Mesendoderm (in vitro differentiated cells): ENCODE data around the gene C12orf54.
"Not testable (repeated sequence)": the region's sequence is repeated elsewhere in the genome, so short reads cannot be mapped to it uniquely, and the experiment has no call there.

Experiments
- DNase-seq: peaks from one replicate; pipeline ENCODE4 v3.0.0; 2013
- H2AK5ac ChIP-seq: 2 replicates; pipeline ENCODE4 v1.6.1; 2013; ENCODE audit warnings: low read length, inconsistent platforms
- H2BK120ac ChIP-seq: 2 replicates; pipeline ENCODE4 v1.6.1; 2013; ENCODE audit warnings: low read depth, mild to moderate bottlenecking, low read length, moderate library complexity, mixed read lengths
- H2BK15ac ChIP-seq: replicated peaks from 2 replicates; pipeline ENCODE4 v1.6.1; 2013; ENCODE audit warnings: low read depth, mild to moderate bottlenecking, moderate library complexity
- H2BK5ac ChIP-seq: 2 replicates; pipeline ENCODE4 v1.6.1; 2013; ENCODE audit warnings: low read length, inconsistent platforms
- H3K18ac ChIP-seq: 2 replicates; pipeline ENCODE4 v1.6.1; 2013; ENCODE audit warnings: mild to moderate bottlenecking, low read length, mixed read lengths
- H3K23ac ChIP-seq: one replicate; pipeline ENCODE4 v1.6.1; 2013; ENCODE audit warnings: low read length
- H3K27ac ChIP-seq: 2 replicates; pipeline ENCODE4 v1.5.1; 2013; ENCODE audit warnings: low read depth, mild to moderate bottlenecking, inconsistent platforms, low read length, moderate library complexity
- H3K27me3 ChIP-seq: 2 replicates; pipeline ENCODE4 v1.6.1; 2013; ENCODE audit warnings: low read length, control low read depth, mild to moderate bottlenecking, inconsistent platforms; ENCODE audit not compliant: insufficient read depth, poor library complexity
- H3K36me3 ChIP-seq: 2 replicates; pipeline ENCODE4 v1.6.1; 2013; ENCODE audit warnings: low read length, inconsistent platforms; ENCODE audit not compliant: control insufficient read depth, insufficient read depth
- H3K4ac ChIP-seq: one replicate; pipeline ENCODE4 v1.6.1; 2013; ENCODE audit warnings: low read depth, mild to moderate bottlenecking, low read length, moderate library complexity
- H3K4me1 ChIP-seq: 2 replicates; pipeline ENCODE4 v1.6.1; 2013; ENCODE audit warnings: low read depth, low read length, inconsistent platforms; ENCODE audit not compliant: control insufficient read depth
- H3K4me2 ChIP-seq: 2 replicates; pipeline ENCODE4 v1.6.1; 2013; ENCODE audit warnings: low read length
- H3K4me3 ChIP-seq: 2 replicates; pipeline ENCODE4 v1.5.1; 2013; ENCODE audit warnings: mild to moderate bottlenecking, low read length
- H3K56ac ChIP-seq: one replicate; pipeline ENCODE4 v1.6.1; 2013; ENCODE audit warnings: low read length
- H3K79me1 ChIP-seq: 2 replicates; pipeline ENCODE4 v1.6.1; 2013; ENCODE audit warnings: low read length, inconsistent platforms
- H3K79me2 ChIP-seq: 2 replicates; pipeline ENCODE4 v1.6.1; 2013; ENCODE audit warnings: mild to moderate bottlenecking, low read length; ENCODE audit not compliant: control insufficient read depth, insufficient read depth
- H3K9ac ChIP-seq: 2 replicates; pipeline ENCODE4 v1.6.1; 2013; ENCODE audit warnings: low read length, inconsistent platforms
- H4K5ac ChIP-seq: one replicate; pipeline ENCODE4 v1.6.1; 2013; ENCODE audit warnings: low read length
- H4K8ac ChIP-seq: one replicate; pipeline ENCODE4 v1.6.1; 2013; ENCODE audit warnings: low read depth, mild to moderate bottlenecking, control low read depth, low read length, moderate library complexity
- WGBS: extraction: QIAGEN DNeasy Blood & Tissue Kit; methylation state at CpG from one replicate; pipeline ENCODE4 v1.1.7; 2013; ENCODE audit warnings: low lambda C conversion rate, missing lambda C conversion rate; ENCODE audit not compliant: insufficient coverage; ENCODE audit errors: extremely low coverage; 5-methylcytosine and 5-hydroxymethylcytosine counted together

C12orf54 gene

GRCh38 chr12:48508987-48509386, 26.7 kb downstream of the C12orf54 start:
- no peak overlapping the region for H2BK15ac ChIP-seq
- no peak overlapping the region for H4K8ac ChIP-seq
- no peak overlapping the region for H3K23ac ChIP-seq
- no CpG with 5 or more reads among the region's 2 CpGs for whole genome bisulfite sequencing
- H2BK5ac ChIP-seq, result no peak overlapping the region
- H3K36me3 ChIP-seq, result no peaks in the 10 kb centered on the region
- no peak overlapping the region for H3K4ac ChIP-seq
- H2BK120ac ChIP-seq, result no peak overlapping the region
- H3K9ac ChIP-seq, result no peak overlapping the region
- H3K18ac ChIP-seq, result no peak overlapping the region
- H2AK5ac ChIP-seq, result no peak overlapping the region
- no peaks in the 10 kb centered on the region for H3K4me1 ChIP-seq
- H3K27ac ChIP-seq, result no peak overlapping the region
- H3K79me1 ChIP-seq, result no peaks in the 10 kb centered on the region
- no peak for DNase-seq
- no peak overlapping the region for H4K5ac ChIP-seq
- no peak overlapping the region for H3K4me3 ChIP-seq
- no peaks in the 10 kb centered on the region for H3K27me3 ChIP-seq
- no peak overlapping the region for H3K4me2 ChIP-seq
- H3K56ac ChIP-seq, result no peak overlapping the region
- no peaks in the 10 kb centered on the region for H3K79me2 ChIP-seq

DNA sequence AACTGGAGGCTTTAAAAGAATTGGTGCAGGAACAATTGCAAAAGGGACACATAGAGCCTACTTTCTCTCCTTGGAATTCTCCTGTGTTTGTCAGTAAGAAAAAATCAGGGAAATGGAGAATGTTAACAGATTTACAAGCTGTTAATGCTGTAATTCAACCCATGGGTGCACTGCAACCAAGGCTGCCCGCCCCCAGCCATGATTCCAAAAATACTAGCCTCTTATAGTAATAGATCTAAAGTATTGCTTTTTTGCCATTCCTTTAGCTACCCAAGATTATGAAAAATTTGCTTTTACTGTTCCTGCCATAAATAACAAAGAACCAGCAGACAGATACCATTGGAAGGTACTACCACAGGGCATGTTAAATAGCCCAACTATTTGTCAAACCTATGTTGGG, 27.8 kb downstream of the C12orf54 start:
- no peaks in the 10 kb centered on the region for H3K36me3 ChIP-seq
- H4K5ac ChIP-seq, result no peak overlapping the region
- no peak overlapping the region for H3K23ac ChIP-seq
- no peak overlapping the region for H3K56ac ChIP-seq
- no peak overlapping the region for H2BK15ac ChIP-seq
- H3K4me1 ChIP-seq, result no peaks in the 10 kb centered on the region
- no peak for DNase-seq
- no peak overlapping the region for H3K9ac ChIP-seq
- no peak overlapping the region for H2BK5ac ChIP-seq
- no peak overlapping the region for H3K4ac ChIP-seq
- no peaks in the 10 kb centered on the region for H3K79me1 ChIP-seq
- no peaks in the 10 kb centered on the region for H3K79me2 ChIP-seq
- no peak overlapping the region for H2AK5ac ChIP-seq
- H2BK120ac ChIP-seq, result no peak overlapping the region
- H4K8ac ChIP-seq, result no peak overlapping the region
- H3K4me2 ChIP-seq, result no peak overlapping the region
- no peak overlapping the region for H3K27ac ChIP-seq
- no CpG with 5 or more reads among the region's 1 CpG for WGBS
- no peak overlapping the region for H3K4me3 ChIP-seq
- H3K18ac ChIP-seq, result no peak overlapping the region
- H3K27me3 ChIP-seq, result no peaks in the 10 kb centered on the region

- Histone ChIP-seq H3K27me3 (no peaks in the 10 kb centered on the region), H3K4ac (no peak overlapping the region), H3K27ac (no peak overlapping the region), H2AK5ac (no peak overlapping the region), H4K5ac (no peak overlapping the region), H3K79me1 (no peaks in the 10 kb centered on the region), H3K36me3 (no peaks in the 10 kb centered on the region), H2BK5ac (no peak overlapping the region), H3K18ac (no peak overlapping the region), H3K4me3 (no peak overlapping the region), H3K79me2 (no peaks in the 10 kb centered on the region), H3K4me2 (no peak overlapping the region), H3K23ac (no peak overlapping the region), H3K9ac (no peak overlapping the region), H2BK15ac (no peak overlapping the region), H2BK120ac (no peak overlapping the region), H3K4me1 (no peaks in the 10 kb centered on the region), H4K8ac (no peak overlapping the region), H3K56ac (no peak overlapping the region)
- no peak for DNase-seq
- no CpG with 5 or more reads among the region's 2 CpGs for WGBS
Measured at GRCh38 chr12:48512855-48513254, 30.6 kb downstream of the C12orf54 start.

DNA sequence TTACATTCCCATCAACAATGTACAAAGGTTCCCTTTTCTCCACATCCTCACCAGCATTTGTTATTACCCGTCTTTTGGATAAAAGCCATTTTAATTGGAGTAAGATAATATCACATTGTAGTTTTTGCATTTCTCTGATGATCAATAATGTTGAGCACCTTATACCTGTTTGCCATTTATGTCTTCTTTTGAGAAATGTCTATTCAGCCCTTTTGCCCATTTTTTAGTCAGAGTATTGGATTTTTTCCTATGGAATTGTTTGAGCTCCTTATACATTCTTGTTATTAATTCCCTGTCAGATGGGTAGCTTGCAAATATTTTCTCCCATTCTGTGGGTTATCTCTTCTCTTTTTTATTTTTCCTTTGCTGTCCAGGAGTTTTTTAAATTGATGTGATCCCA, 32.4 kb downstream of the C12orf54 start:
- H3K27me3 ChIP-seq, result no peaks in the 10 kb centered on the region
- no peak overlapping the region for H3K23ac ChIP-seq
- H4K8ac ChIP-seq, result no peak overlapping the region
- no peak overlapping the region for H2BK5ac ChIP-seq
- no peak overlapping the region for H3K4me2 ChIP-seq
- no peaks in the 10 kb centered on the region for H3K79me1 ChIP-seq
- no peak overlapping the region for H3K18ac ChIP-seq
- H3K4me3 ChIP-seq, result no peak overlapping the region
- H3K9ac ChIP-seq, result no peak overlapping the region
- H4K5ac ChIP-seq, result no peak overlapping the region
- no peaks in the 10 kb centered on the region for H3K36me3 ChIP-seq
- no peaks in the 10 kb centered on the region for H3K79me2 ChIP-seq
- no CpG with 5 or more reads among the region's 1 CpG for WGBS
- no peak overlapping the region for H3K27ac ChIP-seq
- H2AK5ac ChIP-seq, result no peak overlapping the region
- no peak overlapping the region for H3K56ac ChIP-seq
- H2BK15ac ChIP-seq, result no peak overlapping the region
- H3K4ac ChIP-seq, result no peak overlapping the region
- DNase-seq, result no peak
- H2BK120ac ChIP-seq, result no peak overlapping the region
- no peaks in the 10 kb centered on the region for H3K4me1 ChIP-seq

GRCh38 chr12:48520381-48520780, 38.1 kb downstream of the C12orf54 start:
- H3K18ac ChIP-seq, H2BK15ac ChIP-seq, H3K27ac ChIP-seq, H3K27me3 ChIP-seq, H3K4me1 ChIP-seq, H3K56ac ChIP-seq, H3K4me2 ChIP-seq, H3K23ac ChIP-seq, H2BK120ac ChIP-seq, H3K79me1 ChIP-seq, H3K9ac ChIP-seq, H4K5ac ChIP-seq, H3K36me3 ChIP-seq, DNase-seq, H2BK5ac ChIP-seq, H3K4ac ChIP-seq, H2AK5ac ChIP-seq, H3K79me2 ChIP-seq, H4K8ac ChIP-seq, H3K4me3 ChIP-seq: not testable (repeated sequence)
- no CpG with 5 or more reads among the region's 24 CpGs for WGBS

- Histone ChIP-seq H2AK5ac (no peak within 1 kb of the TSS), H3K79me2 (no peaks in the 10 kb centered on the region), H3K23ac (no peak within 1 kb of the TSS), H3K4me3 (no peak within 1 kb of the TSS), H3K18ac (no peak within 1 kb of the TSS), H3K36me3 (no peaks in the 10 kb centered on the region), H3K4me2 (no peak within 1 kb of the TSS), H4K8ac (no peak within 1 kb of the TSS), H3K79me1 (no peaks in the 10 kb centered on the region), H3K27ac (no peak within 1 kb of the TSS), H2BK15ac (no peak within 1 kb of the TSS), H2BK120ac (no peak within 1 kb of the TSS), H2BK5ac (no peak within 1 kb of the TSS), H3K4me1 (no peaks in the 10 kb centered on the region), H4K5ac (no peak within 1 kb of the TSS), H3K56ac (no peak within 1 kb of the TSS), H3K9ac (no peak within 1 kb of the TSS), H3K4ac (no peak within 1 kb of the TSS), H3K27me3 (no peaks in the 10 kb centered on the region)
- WGBS, result no CpG with 5 or more reads among the region's 5 CpGs
- DNase-seq, result no peak
Measured at GRCh38 chr12:48525332-48525731, 43.0 kb downstream of the C12orf54 start, which contains the start of gene OR8S1. Gene OR8S1 (plus strand): TSS chr12:48525632. CDS start chr12:48525632, 0 bp downstream.
